ENCODE data around the gene CDH4. TPM values are rescaled to one million over a fixed set of nuclear protein-coding genes. Genes with fewer than 3 reads are reported as not detected.

Gene CDH4
- total RNA-seq (10 to 100 TPM in 4 of 7 donors, 1 to 10 TPM in 3; 5.4 to 20.1 (median 10.3) TPM), polyA plus RNA-seq (1 to 10 TPM in 1 of 3 donors, under 1 TPM in 2; 0.30 to 1.8 (median 0.54) TPM)
- long read RNA-seq, donor 1, result 0 reads
- long read RNA-seq, donor 2, result 0 reads

DNA sequence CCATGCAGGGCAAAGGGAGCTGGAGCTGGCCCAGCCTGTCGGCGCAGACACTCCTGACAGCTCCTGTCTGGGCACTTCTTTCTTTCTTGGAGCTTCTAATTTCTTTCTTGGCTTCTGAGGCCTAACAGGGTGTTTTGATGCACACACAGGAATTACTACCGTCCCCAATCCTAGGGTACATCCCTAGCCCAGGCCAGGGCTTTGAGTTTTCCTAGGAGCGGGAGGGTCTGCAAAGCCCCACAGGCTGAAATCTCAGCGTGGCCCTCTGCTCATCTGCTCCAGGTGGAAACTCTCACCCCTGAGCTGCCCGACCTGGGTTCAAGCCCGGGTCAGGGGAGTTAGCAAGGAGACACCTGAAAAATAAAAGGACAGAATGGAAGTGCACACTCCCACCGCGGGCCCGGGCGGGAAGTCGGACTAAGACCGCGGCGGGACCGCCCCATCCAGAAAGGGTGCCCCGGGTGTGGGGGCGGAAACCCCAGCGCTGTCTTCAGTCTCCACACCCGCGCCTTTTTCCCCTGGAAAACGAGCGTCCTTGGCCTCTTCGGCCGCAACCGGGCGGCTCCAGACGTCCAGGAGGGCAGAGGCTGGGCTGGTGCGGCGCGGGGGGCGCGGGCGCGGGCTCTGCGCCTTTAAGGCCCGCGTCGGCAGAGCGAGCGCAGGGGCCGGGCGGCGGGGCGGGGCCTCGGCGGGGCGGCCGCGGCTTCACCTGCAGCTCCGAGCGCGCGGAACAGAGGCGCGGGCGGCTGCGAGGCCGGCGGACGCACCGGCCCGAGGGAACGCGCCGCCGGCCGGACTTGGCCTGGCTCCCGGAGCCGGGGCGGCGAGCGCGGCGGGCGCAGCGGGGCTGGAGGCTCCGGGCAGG, at the start of gene CDH4:
Gene CDH4 (plus strand): TSS at position 733 of the 865 bp plus-strand sequence.
- TF ChIP-seq, protein P1, sequence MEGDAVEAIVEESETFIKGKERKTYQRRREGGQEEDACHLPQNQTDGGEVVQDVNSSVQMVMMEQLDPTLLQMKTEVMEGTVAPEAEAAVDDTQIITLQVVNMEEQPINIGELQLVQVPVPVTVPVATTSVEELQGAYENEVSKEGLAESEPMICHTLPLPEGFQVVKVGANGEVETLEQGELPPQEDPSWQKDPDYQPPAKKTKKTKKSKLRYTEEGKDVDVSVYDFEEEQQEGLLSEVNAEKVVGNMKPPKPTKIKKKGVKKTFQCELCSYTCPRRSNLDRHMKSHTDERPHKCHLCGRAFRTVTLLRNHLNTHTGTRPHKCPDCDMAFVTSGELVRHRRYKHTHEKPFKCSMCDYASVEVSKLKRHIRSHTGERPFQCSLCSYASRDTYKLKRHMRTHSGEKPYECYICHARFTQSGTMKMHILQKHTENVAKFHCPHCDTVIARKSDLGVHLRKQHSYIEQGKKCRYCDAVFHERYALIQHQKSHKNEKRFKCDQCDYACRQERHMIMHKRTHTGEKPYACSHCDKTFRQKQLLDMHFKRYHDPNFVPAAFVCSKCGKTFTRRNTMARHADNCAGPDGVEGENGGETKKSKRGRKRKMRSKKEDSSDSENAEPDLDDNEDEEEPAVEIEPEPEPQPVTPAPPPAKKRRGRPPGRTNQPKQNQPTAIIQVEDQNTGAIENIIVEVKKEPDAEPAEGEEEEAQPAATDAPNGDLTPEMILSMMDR (IDR thresholded peaks at IDR 0.05 in 8 of 11, conservative IDR thresholded peaks at IDR 0.05 in 3 of 11), result no peak
- no peak for TF ChIP-seq POLR2AphosphoS5 (IDR thresholded peaks at IDR 0.05)
- TF ChIP-seq POLR2A (IDR thresholded peaks at IDR 0.05), result no peak
- Histone ChIP-seq H3K27ac (peak within 1 kb of the TSS in 5 of 8 donors; percentile 31 to 63 (median 55)), H3K4me1 (peaks cover 0 to 34% (median 17%) of the 10 kb centered on the region in 6 donors), H3K4me3 (peak within 1 kb of the TSS; percentile 20 to 70 (median 41)), H3K27me3 (replicated peaks in 1 of 7) (peaks cover 3 to 92% (median 30%) of the 10 kb centered on the region in 7 donors), H3K9me3 (no peaks in the 10 kb centered on the region), H3K36me3 (no peaks in the 10 kb centered on the region)
- WGBS, 5 donors, result 5 to 15% (median 8%) methylated on average over 39 to 78 of the region's 78 CpGs
- DNase-seq, result no peak
- intact Hi-C loops (cut with DNase I; ENCODE audit: low total_unique reads), result no loop called here

DNA sequence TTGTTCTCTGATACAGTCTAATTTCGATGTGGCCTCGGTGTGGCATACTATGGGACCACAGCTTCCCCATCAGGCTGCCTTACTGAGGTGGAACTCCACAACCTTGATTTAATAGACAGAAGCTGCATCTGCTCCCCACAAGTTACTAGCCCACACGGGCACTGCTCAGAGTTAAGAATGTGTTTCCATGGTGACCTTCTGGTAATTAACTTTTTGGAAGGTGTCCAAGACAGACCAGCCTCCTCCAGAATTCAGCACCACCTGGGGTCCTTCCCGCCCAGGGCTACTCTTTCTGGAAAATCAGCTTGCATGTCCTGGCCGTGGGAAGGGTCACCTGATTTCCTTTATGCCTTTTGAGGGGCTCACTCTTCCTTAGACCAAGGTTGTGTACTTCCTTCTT, 48.7 kb upstream of the CDH4 start:
- no peaks in the 10 kb centered on the region for H3K4me1 ChIP-seq
- DNase-seq, result no peak
- WGBS, 5 donors, result 38 to 60% (median 57%) methylated on average over 5 of the region's 5 CpGs
- no peaks in the 10 kb centered on the region for H3K36me3 ChIP-seq
- H3K9me3 ChIP-seq, result peaks cover 0 to 11% (median 2%) of the 10 kb centered on the region in 8 donors
- TF ChIP-seq, protein P1 (IDR thresholded peaks at IDR 0.05 in 8 of 11, conservative IDR thresholded peaks at IDR 0.05 in 3 of 11), result no peak
- no peak for TF ChIP-seq POLR2A (IDR thresholded peaks at IDR 0.05)
- TF ChIP-seq POLR2AphosphoS5 (IDR thresholded peaks at IDR 0.05), result no peak
- intact Hi-C loops (cut with DNase I; ENCODE audit: low total_unique reads), result no loop called here
- peaks cover 0 to 48% (median 0%) of the 10 kb centered on the region in 7 donors for H3K27me3 ChIP-seq (replicated peaks in 1 of 7)
- no peak overlapping the region for H3K27ac ChIP-seq
- no peak overlapping the region for H3K4me3 ChIP-seq

DNA sequence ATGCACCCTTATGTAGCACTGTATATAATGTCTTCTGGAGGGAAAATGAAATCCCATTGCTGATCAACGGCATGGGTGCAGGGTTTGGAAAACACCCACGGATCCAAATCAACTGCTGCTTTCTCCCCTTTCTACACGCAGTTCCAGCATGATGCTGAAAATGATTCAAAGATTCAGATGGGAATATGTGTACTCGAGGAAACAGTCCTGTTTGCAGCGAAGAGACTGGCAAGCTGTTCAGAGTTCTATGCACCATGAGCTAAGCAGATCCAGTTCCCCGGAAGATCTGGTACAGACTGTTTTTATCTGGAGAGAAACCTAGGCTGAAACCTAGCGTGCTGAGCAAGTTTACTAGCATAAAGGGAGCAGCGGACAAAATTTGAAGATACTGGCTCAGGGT, 47.9 kb upstream of the CDH4 start:
- no peak for DNase-seq
- WGBS, 5 donors, result 81 to 86% (median 86%) methylated on average over 8 of the region's 8 CpGs
- no peak overlapping the region for H3K27ac ChIP-seq
- no peaks in the 10 kb centered on the region for H3K4me1 ChIP-seq
- intact Hi-C loops (cut with DNase I; ENCODE audit: low total_unique reads), result no loop called here
- TF ChIP-seq POLR2A (IDR thresholded peaks at IDR 0.05), result no peak
- TF ChIP-seq POLR2AphosphoS5 (IDR thresholded peaks at IDR 0.05), result no peak
- H3K9me3 ChIP-seq, result peaks cover 0 to 11% (median 2%) of the 10 kb centered on the region in 8 donors
- H3K4me3 ChIP-seq, result no peak overlapping the region
- H3K27me3 ChIP-seq (replicated peaks in 1 of 7), result peaks cover 0 to 41% (median 0%) of the 10 kb centered on the region in 7 donors
- no peaks in the 10 kb centered on the region for H3K36me3 ChIP-seq

DNA sequence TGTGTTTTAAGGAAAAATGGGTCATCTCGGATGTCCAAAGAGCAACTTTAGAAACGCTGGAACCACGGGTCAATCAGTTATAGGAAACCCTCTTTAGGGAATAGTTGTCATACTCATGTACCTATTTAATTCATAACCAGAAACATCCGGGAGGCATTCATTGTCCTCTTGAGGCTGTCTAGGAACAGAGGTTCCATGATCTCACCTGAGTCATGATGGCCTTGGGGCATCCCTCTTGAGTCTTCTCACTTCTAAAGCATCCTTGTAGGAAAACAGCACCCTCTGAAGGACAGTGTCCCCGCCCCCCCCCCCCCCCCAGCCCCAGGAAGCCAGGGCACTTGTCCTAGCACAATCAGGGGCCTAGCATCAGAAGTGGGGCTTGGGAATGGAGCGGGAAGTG, 46.3 kb upstream of the CDH4 start:
- no peak for DNase-seq
- no peak overlapping the region for H3K27ac ChIP-seq
- no peaks in the 10 kb centered on the region for H3K36me3 ChIP-seq
- peaks cover 0 to 32% (median 0%) of the 10 kb centered on the region in 7 donors for H3K27me3 ChIP-seq (replicated peaks in 1 of 7)
- 73 to 79% (median 75%) methylated on average over 6 of the region's 6 CpGs for WGBS, 5 donors
- peaks cover 0 to 9% (median 2%) of the 10 kb centered on the region in 8 donors for H3K9me3 ChIP-seq
- intact Hi-C loops (cut with DNase I; ENCODE audit: low total_unique reads), result no loop called here
- H3K4me1 ChIP-seq, result no peaks in the 10 kb centered on the region
- no peak overlapping the region for H3K4me3 ChIP-seq
- TF ChIP-seq POLR2AphosphoS5 (IDR thresholded peaks at IDR 0.05) (no peak), POLR2A (IDR thresholded peaks at IDR 0.05) (no peak)
- TF ChIP-seq, protein P1 (IDR thresholded peaks at IDR 0.05 in 8 of 11, conservative IDR thresholded peaks at IDR 0.05 in 3 of 11), result no peak
